Measurements from ENCODE around the gene OAS1.

The OAS1 gene

DNA sequence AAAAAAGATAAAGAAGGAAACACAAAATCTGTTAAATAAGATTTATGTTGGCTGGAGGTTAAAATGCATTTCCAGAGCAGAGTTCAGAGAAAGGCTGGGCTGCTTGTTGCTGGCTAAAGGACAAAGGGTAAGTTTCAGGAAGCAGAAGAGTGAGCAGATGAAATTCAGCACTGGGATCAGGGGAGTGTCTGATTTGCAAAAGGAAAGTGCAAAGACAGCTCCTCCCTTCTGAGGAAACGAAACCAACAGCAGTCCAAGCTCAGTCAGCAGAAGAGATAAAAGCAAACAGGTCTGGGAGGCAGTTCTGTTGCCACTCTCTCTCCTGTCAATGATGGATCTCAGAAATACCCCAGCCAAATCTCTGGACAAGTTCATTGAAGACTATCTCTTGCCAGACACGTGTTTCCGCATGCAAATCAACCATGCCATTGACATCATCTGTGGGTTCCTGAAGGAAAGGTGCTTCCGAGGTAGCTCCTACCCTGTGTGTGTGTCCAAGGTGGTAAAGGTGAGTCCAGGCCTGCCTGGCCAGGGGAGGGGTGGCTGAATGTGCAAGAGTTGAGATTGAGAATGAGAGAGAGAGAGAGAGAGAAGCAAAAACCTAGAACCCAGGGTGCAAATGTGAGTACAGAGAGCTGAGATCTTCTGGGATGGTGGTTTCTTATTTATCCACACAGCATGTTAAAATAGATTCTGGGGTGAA, at the start of gene OAS1:
Gene OAS1, plus strand, starts transcription at position 251 of the 703 bp plus-strand sequence. Its CDS starts 78 bp downstream, at position 329.
- no peak for DNase-seq (ENCODE audit: low read depth)

GRCh38 chr12:112859291-112859690, 47.5 kb upstream of the OAS1 start:
- no peak for DNase-seq (ENCODE audit: low read depth)

GRCh38 chr12:112860181-112860580, 46.6 kb upstream of the OAS1 start:
- no peak for DNase-seq (ENCODE audit: low read depth)

DNA sequence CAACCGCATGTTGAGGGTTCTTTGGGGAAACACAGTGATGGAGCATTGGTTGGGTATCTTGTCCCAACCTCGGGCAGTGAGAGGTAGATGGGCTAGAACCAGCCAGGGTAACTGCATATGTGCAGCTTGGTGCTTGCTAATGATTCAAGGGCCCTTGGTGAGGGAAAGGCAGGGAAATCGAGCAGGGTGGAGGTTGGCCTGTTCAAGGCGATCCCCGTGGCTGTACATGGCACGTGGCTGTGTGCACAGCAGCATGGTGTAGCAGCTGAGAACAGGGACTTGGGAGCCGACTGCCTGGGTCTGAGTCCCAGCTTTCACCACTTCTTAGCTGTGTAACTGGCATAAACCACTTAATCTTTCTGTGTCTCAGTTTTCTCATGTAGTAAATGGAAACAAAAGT, 45.5 kb upstream of the OAS1 start:
- no peak for DNase-seq (ENCODE audit: low read depth)

DNA sequence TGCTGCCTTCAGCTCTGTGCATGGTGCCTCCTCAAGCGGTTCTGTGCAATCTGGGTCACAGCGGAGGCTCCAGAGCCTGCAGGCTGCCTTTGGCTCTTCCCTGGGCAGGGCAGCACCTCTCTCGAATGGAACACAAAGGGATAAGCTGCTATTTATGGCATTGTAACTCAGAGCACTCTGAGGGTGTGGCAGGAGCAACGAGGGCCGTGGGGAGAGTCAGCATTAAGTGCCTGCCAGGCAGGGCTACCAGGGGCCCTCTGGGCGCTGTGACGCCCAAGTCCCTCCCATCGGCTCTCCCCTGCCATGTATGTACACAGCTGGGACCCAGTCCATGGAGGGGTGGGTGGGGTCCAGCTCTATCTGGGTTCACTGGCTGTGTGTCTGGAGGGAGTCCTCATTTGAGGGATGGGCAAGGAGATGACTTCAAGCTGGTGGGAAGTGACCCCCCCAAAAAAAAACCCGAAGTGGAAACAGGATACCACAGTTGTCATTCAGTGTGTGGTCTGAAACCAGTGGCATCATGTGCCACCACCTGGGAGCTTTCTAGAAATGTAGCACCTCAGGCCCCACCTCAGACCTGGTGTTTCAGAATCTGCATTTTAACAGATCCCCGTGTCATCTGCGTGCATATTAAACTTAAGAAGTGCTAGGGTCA, 44.0 kb upstream of the OAS1 start:
- no peak for DNase-seq (ENCODE audit: low read depth)

GRCh38 chr12:112868459-112869041, 38.2 kb upstream of the OAS1 start:
- DNase-seq (ENCODE audit: low read depth): no peak

DNA sequence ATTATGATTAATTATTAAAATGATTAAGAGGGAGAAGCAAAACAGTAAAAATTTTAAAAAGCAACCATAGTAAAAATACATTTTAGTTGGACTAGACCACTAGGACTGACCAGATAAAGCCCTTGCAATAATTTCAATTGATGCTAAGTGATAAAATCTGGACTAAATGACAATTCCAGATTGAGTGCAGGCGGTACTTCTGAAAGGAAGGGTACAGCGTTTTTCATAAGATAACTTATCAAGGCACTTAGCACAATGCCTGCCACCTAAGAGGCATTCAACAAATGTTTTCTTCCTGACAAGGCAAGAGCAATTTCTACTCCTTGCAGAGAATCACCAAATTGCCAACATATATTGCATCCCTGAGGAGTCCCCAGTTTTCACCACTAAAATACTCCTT, 37.7 kb upstream of the OAS1 start:
- no peak for DNase-seq (ENCODE audit: low read depth)

- no peak for DNase-seq (ENCODE audit: low read depth)
Observed at GRCh38 chr12:112869778-112870177, 37.0 kb upstream of the OAS1 start.

- DNase-seq (ENCODE audit: low read depth): no peak
Observed at GRCh38 chr12:112870267-112870980, 36.3 kb upstream of the OAS1 start.

DNA sequence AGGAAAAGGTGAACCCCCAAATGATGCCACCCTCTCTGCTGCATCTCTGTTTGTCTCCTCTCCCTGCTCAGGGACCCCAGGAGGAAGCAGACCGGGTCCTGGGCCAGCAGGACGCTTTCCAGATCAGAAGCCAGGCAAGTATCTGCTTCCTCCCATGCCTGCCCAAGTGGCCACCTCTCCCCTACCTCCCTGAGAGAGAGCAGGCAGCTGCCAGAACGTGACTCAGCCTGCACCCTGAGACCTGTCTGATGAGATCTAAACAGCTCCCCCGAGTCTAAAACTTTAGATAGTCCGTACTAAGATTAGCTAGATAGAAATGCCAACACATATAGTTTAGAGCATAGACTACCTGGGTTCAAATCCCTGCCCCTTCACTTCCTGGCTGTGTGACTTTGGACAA, 31.2 kb upstream of the OAS1 start:
- DNase-seq (ENCODE audit: low read depth): no peak

DNA sequence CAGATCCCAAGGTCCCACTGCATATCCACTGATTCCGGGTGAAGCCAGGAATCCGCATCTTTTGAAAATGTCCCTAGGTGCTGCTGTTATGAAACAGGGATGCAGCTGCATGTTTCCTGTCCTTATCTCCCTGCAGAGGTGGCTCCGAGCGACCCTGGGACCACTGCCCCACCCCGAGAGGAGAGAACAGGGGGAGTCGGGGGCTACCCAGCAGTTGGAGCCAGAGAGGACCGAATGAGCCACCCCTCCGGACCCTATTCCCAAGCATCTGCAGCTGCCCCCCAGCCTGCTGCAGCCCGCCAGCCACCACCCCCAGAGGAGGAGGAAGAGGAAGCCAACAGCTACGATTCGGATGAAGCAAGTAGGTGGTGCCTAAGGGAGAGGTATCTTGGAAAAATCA, 30.3 kb upstream of the OAS1 start:
- DNase-seq (ENCODE audit: low read depth): no peak

GRCh38 chr12:112877006-112877405, 29.8 kb upstream of the OAS1 start:
- DNase-seq (ENCODE audit: low read depth): no peak

DNA sequence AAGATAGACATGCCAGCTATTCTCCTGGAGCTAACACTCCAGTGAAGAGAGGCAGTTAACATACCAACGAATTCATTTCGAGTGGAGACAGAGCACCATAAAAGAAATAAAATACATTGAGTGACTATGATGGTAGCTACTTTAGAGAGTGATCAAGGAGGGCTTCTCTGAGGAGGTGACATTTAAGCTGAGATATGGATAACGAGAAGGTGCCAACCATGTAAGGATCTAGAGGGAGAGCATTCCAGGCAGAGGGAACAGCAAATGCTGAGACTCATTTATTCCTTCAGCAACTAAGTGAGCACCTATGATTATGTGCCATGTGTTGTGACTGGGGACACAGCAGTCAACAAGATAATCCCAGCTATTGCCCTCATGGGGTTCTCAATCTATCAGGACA, 28.3 kb upstream of the OAS1 start:
- DNase-seq (ENCODE audit: low read depth): no peak

GRCh38 chr12:112879191-112879705, 27.5 kb upstream of the OAS1 start:
- no peak for DNase-seq (ENCODE audit: low read depth)

- no peak for DNase-seq (ENCODE audit: low read depth)
Observed at GRCh38 chr12:112881602-112882001, 25.2 kb upstream of the OAS1 start.

DNA sequence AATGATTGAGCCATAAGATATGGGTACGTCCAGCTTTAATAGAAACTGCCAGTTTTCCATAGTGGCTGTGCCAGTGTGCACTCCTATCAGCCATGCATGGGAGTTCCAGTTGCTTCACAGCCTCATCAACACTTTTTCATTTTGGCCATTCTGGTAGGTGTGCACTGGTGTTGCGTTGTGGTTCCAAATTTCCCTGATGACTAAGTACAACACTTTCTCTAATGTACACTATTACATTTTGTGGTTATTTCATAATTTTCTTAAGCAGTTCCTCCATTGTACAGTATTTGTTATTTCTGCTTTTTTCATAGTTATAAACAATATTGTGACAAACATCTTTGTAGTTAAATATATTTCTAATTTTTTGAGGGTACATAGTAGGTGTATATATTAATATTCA, 21.5 kb upstream of the OAS1 start:
- DNase-seq (ENCODE audit: low read depth): no peak

GRCh38 chr12:112887550-112887949, 19.2 kb upstream of the OAS1 start:
- no peak for DNase-seq (ENCODE audit: low read depth)

DNA sequence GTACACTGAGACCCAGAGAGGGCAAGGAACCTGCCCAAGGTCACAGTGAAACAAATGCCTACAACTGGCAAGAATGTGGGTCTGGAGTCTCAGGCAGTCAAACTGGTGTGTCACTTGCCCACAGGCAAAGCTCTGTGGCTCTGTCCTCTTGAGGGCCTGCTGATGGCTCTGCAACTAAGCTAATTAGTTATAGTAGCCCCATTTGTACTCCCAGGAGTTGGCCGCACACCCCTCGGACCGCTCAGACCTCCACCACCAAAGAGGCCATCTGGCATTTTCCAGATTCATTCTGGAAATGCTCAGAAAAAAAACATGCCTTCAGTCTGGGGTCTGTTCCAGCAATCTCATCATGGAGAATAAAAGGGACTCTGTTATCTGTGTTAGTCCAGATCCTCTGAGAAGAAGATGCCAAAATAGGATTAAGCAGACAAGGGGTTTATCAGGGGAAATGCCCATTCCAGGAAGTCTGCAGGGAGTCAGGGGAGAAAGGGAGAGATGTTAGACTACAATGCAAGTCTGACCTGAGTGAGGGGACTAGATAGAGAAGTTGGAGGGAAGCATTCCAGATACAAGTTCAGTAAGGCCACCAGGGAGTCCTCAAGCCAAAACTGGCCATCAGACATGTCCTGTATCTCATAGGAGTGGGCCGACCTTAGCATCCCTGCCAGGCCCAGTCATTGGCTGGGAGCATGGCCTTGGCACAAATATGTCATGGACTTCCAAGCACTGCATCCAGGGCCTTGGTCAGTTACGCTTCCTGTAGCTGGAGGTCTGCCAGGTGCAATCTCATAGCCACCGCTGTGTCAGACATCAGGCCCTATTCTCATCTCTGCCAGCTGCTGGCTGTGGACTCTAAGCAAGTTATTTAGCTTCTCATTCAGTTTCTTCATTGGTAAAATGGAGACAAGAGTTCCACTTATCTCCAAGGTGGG, 15.4 kb upstream of the OAS1 start:
- DNase-seq (ENCODE audit: low read depth): no peak

DNA sequence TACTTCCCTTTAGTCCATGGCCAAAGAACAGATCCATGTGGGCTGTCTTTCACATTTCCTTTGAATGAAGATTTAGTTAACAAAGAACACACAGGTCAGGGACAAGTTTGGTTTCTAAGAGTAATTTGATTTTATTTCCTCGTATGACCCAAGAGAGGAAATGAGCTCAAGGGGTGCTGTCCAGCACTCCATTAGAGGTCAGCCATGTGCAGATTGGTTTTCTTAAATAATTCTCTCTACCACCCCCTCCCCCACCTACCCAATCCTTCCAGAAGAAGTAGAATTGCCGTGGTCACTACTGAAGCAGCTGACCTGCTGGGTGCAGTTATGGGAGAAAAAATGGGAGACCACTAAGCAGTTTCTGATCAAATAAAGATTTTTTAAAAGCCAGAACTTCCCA, 13.9 kb upstream of the OAS1 start:
- no peak for DNase-seq (ENCODE audit: low read depth)

GRCh38 chr12:112894128-112894527, 12.6 kb upstream of the OAS1 start:
- DNase-seq (ENCODE audit: low read depth): no peak

DNA sequence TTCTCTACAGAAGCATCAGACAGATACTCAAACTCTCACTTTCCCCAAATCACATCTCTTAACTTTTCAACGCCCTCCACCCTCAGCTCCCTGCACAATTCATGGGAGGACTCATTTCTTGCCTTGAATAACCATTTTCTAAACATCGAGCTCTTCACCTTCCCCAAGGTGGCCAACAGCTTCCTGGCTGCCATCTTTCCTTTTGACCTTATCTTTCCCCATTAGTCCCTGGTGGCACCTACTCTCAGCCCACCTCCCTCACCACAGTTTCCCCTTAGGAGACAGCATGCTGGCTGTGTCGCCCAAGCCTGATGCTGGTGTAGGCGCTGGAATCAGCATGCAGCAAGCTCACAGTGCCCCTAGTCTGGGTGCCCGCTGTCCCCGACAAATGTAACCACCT, 8.4 kb upstream of the OAS1 start:
- DNase-seq (ENCODE audit: low read depth): no peak
